NCI-H460 (cell line): ENCODE measurements around the gene ERGIC1. TPM values are rescaled to one million over a fixed set of nuclear protein-coding genes. Genes with fewer than 3 reads are reported as not detected.
A peak's percentile ranks its signal among the peaks of the same experiment; 100 is the strongest.

Source experiments
- DNase-seq: peaks from one replicate; pipeline ENCODE4 v3.0.0-alpha.2; 2016; ENCODE audit warnings: low read depth; ENCODE audit errors: extremely low read depth
- total RNA-seq: library from RNA; depleted of rRNA; stranded (reverse); fragments of >200 nt; shearing (Covaris generic); gene quantifications from 2 replicates; pipeline ENCODE4 v1.2.3, GENCODE V29; 2014

The ERGIC1 gene
- total RNA-seq, 1 experiment from 2014 or later, result 189 TPM

DNA sequence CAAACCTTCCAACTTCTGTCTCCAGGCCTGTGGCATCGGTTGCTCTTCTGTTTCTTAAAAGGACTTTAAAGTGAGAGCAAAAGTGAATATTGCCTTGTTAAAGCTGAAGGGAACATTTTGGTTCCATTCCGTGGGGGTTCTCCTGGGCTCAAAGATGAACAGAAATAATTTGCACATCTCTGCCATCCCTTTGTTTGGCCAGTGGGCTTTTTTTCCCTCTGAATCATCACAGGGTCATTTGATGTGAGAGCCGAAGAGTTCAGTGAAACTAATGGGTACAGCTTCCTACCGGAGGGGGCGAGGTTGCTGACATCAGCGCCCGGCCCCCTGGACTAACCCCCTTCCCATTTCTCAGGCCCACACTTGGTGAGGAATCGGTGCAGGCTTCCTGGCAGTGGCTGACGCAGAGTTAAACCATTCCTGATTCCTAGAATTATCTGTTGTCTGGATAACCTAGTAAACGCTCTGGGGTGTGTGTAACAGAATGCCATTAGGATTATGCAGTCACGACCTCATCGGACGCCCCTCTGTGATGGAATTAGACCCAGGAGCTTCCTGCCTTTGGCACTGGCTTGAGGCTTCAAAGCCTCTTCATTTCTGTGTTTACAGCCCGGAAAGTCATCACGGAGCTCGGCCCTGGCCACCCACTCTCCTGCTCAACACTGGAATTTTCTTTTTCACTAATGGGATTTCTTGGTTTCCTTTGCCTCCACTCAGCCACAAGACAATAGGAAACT is 63.6 kb downstream of the ERGIC1 start:
- DNase-seq, result peak; percentile 76

DNA sequence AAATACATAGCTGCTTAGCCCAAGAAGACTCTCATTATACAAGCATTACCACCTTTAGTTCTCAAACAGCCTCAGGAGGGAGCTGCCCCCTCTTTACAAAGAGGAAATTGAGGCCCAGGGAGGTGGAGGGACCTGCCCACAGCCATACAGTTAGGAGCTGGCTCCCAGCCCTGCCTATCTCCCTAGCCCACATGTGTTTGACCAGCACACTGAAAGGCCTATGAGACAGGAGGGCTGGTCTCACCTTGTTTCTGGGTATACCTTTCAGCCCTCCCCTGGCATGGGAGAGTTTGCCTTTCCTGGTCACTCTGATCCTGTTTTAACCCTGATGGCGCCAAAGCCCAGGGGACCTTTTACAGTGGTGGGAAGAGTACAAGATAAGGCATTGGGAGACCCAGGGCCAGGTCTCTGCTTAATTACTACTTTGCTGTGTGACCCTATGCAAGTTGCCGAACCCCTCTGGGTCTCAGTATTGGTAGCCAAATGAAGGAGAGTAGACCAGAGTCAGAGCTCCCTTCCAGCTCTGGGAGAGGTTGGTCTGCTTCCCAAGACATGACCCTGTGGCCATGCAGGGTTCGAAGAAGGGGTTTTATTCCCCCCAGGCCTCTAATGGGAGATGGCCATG is 64.3 kb downstream of the ERGIC1 start:
- no peak for DNase-seq

DNA sequence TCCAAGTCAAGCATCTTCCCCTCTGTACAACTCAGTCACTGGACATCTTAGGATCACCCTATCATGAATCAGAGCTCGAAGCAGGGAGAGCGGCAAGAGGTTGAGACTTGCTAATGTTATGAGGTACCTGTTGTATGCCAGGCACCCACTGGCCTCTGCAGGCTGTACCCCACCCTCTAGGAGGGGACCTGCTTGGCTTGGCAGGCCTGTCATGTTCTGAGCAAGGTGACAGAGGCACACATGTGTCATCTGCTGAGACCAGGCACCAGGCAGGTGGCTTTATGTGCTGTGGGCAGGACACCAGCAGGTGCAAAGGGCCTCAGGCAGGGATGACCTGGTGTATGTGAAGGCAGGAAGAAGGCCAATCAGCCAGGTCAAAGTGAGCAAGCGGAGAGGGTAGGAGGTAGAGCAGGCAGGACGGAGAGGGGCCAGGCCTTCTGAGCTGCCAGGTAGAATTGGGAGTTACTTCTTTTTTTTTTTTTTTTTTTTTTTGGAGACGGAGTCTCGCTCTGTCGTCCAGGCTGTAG is 64.9 kb downstream of the ERGIC1 start:
- DNase-seq, result no peak

DNA sequence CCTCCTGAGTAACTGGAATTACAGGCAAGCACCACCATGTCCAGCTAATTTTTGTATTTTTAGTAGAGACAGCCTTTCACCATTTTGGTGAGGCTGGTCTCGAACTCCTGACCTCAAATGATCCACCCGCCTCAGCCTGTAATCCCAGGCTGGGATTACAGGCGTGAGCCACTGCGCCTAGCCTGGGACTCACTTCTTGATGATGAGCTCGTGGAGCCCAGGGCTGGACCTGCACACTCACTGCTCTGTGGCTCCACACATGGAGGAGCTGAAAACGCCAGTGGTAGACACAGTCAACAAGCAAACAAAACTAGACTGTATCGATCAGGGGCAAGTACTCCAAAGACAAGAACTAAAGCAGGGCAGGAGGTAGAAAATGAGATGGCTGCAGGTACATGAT is 65.4 kb downstream of the ERGIC1 start:
- no peak for DNase-seq

DNA sequence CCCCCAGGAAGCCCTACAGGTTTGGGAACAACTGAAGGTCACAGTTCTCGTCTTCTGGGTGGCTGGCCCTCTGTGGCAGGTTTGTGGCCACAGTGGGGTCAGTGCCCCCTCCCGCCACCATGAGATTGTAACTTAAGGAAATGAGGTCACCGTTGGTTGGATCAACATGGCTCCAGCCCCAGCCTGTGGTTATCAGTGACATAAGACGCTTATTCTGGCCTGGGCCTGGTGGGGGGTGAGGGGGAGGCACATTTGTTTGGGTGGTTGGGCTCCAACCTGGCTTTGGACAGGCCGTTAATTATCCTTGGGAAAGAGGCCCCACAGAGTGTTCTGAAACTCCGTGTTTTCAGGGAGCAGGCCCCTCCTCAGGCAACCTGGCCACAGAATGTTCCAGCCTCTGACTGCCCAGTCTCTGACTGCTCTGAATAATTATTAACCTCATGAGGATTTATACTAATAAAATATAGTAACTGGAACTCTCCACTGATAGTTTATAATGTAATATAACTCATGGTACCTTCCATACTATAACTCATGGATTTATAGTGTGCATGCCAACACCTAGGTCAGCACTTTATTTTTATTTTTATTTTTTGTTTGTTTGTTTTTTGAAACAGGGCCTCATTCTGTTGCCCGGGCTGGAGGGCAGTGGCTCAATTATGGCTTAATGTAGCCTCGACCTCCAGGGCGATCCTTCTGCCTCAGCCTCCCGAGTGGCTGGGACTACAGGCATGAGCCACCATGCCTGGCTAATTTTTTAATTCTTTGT is 67.1 kb downstream of the ERGIC1 start:
- DNase-seq, result no peak

DNA sequence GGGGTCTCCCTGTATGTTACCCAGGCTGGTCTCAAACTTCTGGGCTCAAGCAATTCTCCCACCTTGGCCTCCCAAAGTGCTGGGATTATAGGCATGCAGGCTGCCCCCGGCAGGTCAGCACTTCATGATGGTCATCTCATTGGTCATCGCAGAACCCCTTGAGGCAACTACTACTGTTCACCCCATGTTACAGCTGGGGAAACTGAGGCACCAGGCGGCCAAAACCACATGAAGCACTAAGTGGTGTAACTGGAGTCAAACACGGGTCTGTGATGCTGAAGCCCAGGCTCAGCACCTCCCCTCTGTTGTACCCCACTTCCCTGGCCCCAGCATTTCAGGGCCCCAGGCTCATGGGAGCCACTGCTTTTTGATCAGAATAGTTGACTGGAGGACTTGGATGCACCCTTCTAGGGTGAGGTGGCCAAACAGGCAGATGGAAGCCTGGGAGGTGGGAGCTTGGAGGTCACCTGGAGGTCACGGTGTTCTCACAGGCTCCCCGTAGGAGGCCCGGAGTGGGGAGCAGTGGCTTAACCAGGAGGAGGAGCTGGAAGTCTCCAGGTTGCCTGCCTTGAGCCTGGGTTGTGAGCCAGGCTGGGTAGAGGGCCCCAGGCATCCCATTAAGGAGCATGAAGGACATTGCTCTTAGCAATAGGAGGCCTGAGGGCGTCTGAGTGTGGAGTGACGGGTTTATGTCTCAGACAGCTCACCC is 67.9 kb downstream of the ERGIC1 start:
- DNase-seq, result peak; percentile 43

DNA sequence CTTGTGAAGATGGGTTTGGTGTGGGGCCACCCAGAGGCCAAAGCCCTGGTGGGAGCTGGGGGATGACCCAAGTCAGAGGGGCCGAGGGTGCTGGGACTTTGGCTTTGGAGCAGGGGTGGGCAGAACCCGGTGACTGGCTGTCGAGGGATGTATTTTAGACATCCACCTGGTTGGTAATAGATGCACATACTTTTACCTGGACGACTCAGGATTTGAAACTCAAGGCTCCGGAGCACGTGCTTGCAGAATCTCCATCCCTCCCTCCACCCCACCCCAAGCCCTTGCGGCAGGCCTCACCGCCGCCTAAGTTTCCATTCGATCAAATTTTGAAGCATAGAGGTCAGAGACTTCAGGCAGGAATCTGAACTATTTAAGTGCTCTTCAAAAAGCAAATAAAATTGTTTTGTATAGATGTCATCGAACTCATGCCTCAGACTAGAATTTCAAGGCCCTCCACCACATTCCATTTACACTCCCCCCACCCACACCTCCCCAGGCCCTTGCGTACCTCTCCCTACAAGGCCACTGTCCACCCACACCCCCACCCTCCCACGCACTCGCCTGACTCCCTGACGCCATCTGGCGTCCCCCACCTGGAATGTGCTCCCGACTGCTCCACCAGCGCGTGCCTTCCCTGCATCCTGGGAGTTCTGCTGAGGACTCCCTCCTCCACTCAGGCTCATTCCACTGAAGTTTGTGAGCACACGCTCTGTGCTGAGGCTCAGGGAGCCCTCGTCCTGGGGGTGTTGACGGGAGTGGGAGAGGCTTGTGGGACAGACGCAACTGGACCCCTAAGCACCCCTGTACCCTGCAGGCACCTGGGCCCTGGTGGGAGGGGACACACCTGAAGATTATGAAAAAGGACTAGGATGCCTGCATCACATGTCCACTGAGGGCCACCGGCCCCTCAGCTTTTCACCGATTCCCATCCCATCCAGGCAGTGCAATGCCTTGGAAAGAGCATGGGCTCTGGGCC is 68.7 kb downstream of the ERGIC1 start:
- peak; percentile 89 for DNase-seq

DNA sequence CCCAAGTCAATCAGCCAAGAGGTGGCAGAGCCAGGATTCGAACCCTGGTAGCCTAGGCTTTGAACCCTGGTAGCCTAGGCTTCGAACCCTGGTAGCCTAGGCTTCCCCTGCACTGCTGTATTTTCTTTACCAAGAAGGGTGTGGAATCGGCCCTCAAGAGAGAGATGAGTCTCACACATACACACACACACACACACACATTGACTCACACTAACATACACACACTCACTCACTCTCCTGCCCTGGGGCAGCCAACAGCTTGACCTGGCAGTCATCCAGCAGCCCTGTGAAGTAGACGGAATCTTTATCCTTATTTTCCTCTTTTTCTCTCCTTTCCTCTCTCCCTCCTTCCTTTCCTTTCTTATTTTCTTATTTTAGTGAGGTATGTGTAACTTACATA is 69.7 kb downstream of the ERGIC1 start:
- peak; percentile 88 for DNase-seq

DNA sequence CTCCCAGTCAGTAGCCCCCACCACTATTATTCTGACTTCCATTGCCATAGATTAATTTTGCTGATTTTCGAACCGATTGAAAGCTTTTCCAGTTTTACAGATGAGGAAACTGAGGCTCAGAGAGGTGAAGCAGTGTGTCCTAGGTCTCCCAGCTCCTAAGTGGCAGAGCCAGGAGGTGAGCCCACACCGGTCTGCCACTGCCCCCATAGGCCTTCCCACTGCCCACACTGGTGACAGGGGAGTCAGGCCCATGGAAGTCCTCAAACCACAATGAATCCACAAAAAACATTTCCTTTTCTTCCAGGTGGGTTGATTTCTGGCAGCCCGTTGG is 70.2 kb downstream of the ERGIC1 start:
- no peak for DNase-seq

DNA sequence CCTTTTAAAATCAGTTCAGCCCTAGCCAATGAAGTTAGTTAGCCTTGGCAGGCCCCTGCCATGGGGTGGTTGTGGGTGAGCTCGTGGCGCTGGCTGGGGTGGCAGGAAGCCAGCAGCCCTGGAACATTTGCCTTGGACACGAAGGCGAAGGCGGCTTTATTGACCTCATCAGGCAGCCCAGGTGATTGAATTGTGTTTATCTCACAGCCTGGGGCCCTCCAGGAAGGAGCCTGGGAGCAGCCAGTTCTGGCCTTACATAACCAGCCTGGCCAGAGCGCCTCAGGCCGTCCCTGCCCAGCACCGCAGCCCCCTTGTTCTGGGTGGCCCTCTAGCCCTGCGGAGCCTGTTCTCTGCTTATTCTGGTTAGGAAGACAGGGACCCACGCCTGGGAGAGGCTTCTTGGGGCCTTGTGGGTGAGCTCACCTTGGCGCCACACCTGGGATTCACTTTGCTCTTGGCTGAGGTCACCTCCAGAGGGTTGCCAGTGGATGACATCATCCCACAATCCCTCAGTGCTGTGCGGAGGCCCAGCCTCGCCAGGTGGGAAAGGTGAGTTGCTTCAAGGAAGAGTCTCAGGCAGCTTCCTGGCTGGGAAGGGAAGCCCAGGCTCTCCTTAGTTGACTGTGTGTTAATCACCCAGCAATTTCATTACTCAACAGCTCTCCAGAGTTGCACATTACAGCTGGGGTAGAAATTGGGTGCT is 70.7 kb downstream of the ERGIC1 start:
- peak; percentile 62 for DNase-seq

DNA sequence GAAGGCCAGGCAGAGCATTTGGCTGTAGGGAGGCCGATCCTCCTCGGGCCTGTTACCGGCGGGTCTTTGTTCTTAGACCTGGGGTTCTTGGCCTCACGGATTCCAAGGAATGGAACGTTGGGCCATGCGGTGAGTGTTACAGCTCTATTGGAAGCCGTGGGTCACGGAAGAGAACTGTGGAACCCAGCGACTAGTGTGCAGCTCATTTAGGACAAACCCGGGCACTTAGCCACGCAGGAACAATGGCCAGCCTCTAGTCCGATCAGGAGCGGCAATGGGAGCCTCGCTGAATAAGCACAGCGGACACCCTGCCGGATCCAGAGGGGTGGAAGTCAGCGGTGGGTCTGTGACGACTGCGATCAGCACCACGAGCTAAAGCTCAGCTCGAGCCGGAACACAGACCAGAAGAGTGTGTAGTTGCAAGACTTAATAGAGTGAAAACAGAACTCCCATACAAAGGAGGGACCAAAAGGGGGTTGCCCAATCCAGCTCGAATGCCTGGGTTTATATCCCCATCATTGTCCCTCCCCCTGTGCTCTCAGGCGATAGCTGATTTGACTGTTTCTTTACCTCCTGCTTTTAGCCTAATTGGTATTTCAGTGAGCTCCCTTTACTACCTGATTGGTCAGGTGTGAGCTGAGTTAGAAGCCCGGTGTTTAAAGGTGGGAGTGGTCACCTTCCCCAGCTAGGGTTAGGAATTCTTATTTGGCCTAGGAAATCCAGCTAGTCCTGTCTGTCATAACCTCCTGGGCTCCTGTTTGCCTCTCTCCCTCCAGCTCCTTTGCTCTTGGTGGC is 71.5 kb downstream of the ERGIC1 start:
- DNase-seq, result no peak

DNA sequence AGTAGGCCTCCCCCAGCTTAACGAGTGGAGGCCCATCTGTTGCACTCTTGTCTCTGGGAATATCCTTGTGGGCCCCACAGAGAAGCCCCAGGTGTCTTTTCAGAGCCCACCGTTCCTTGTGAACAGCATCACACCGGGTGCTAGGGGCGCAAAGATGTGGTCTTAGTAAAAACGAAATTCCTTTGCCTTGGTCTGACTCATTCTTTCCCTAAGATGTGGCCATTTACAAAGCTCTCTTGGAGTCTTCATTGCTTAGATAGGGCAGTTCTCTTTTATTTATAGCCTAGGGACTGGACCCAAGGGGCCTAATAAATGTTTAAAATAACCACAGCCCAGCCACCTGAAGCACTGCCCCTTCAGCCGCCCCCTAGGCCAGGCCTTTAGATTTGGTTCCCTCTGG is 72.4 kb downstream of the ERGIC1 start:
- no peak for DNase-seq

DNA sequence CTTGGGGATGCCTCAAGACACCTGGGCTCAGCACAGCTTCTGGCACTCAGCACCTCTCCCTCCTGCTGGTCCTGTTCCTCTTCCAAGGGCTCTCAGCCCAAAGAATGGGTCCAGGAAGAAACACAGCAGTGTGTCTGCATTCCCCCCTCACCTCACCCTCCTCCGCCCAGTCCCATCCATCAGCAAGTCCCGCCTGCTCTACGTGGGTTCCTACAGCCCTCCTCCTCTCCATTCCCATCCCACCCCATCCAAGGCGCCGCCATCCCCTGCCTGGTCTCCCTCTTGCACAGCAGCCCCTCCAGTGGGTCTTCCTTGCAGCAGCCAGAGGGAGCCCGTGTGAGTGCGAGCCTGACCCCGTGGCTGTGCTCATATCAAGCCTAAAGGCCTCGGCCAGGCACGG is 72.8 kb downstream of the ERGIC1 start:
- no peak for DNase-seq

DNA sequence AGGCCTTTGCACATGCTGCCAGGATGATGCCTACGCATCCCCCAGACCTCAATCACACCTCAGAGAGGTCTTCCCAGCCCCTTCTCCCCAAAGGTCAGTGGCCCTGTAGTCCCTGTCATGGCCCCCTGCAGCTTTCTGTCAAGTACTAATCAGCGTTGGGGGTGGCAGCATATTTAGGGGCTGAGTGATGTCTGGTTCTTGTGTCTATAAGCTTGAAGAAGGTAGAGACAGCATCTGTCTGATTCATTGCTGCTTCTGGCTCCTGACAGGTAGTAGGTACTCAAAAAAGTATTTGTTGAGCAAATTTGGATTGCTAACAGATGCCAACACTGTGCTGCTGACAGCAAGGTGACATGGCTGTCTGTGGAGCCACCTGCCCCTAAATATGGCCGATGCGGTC is 73.6 kb downstream of the ERGIC1 start:
- no peak for DNase-seq

DNA sequence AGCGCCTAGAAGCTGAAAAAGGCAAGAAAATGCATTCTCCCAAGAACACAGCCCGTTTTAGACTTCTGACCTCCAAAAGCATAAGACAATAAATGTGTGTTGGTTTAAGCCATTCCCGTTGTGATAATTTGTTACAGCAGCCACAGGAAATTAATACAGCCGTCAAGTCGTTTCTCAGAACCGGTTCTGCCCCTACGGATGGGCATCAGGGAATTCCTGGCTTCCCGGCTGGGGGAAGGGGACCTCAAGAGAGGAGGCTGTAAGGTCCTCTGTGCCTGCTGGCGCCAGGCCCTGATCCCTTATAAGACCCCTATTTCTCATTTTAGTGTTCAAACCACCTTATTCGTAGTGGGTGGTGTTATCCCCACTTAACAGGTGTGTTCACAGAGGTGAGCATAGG is 74.6 kb downstream of the ERGIC1 start:
- no peak for DNase-seq

DNA sequence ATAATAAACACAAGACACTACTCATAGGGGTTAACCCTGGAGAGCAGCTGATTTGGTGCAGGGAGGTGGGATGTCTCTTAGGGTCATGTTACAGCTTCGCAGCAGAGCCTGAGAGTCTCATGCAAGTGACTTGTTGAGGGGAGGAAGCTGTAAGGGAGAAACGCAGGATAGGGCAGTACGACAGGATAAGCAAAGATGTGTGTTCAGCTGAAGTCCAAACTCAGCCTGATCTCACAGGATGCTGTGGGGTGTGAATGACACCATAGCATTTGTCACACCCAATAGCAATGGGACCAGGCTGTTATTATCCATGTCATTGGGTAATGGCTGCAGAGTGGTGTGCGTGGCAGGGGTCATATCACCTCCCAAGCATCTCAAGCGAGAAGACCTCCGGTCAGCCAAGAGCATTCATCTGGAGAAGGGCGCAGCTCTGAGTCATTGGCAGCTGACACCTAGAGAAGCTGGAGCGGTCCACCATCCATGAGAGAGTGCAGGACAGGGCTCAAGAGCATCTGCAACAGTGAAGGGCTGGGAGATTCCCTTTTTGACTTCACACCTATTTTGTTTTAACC is 76.0 kb downstream of the ERGIC1 start:
- DNase-seq, result peak; percentile 98

DNA sequence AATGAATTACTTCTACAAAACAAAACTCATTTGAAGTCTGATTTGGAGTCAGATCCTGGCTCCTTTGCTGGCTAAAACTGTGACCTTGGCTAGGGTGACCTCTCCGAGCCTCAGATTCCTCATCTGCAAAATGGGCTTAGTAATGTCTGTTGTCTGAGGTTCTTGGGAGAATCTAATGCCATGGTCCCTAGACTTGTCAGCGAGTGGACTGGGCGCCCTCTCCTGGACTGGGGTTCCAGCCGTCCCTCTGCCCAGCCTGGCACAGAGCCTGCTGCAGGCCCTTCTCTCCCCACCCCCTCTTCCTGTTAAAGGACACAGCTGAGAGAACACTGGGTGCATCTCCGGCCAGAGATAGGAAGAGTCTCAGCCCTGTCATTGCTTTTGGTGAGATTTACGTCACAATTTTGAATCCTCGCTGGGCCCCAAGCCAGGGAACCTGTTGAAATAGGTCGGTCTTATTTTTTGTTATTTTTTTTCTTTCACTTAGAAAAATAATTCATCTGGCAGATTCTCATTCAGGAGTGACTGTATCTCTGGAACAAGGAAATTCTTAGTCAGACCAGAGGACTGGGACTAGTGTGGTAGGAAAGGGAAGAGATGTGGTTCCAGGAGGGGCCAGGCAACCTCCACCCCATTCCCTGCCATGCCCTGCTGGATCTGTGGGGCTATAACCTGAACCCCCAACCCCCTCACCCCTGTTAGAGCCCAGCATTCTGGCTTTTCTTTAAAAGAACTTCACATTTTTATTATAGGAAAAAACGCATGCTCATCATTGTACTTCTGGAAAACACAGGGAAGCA is 77.0 kb downstream of the ERGIC1 start:
- DNase-seq, result peak; percentile 99

DNA sequence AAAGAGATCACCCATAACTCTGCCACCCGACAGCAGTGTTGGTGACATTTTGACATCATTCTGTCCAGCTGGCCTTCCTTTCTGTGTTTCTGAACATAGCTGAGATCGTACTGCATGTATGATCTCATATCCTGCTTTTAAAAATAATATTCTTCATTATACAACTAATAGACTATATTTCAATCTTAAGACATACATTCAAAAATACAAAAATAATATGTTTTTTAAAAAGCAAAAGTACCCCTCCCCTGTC is 77.5 kb downstream of the ERGIC1 start:
- no peak for DNase-seq
